WTC11 (cell line): ENCODE measurements around the gene JMJD6.

ENCODE experiments used
- CBFB ChIP-seq: sonication (generic); formaldehyde crosslinking; IDR thresholded peaks from 2 replicates; pipeline ENCODE4 v1.8.1; 2022; ENCODE audit warnings: mild to moderate bottlenecking, low read depth, missing genetic modification reagents
- CREB1 ChIP-seq: sonication (generic); formaldehyde crosslinking; IDR thresholded peaks from 2 replicates; pipeline ENCODE4 v1.8.0; 2023; ENCODE audit warnings: mild to moderate bottlenecking, missing genetic modification reagents
- CTCF ChIP-seq: fragments of 200-600 bp; IDR thresholded peaks from 2 replicates; pipeline ENCODE4 v1.8.0; 2022; ENCODE audit warnings: antibody characterized with exemption
- ESRRA ChIP-seq: sonication (generic); formaldehyde crosslinking; IDR thresholded peaks from 2 replicates; pipeline ENCODE4 v1.8.1; 2022; ENCODE audit warnings: mild to moderate bottlenecking, missing genetic modification reagents, borderline replicate concordance
- FOXK1 ChIP-seq: sonication (generic); formaldehyde crosslinking; IDR thresholded peaks from 2 replicates; pipeline ENCODE4 v1.8.0; 2022; ENCODE audit warnings: mild to moderate bottlenecking, moderate library complexity, missing genetic modification reagents
- NFE2L1 ChIP-seq: sonication (generic); formaldehyde crosslinking; IDR thresholded peaks from 2 replicates; pipeline ENCODE4 v1.8.1; 2023; ENCODE audit warnings: missing genetic modification reagents
- RELA ChIP-seq: sonication (generic); formaldehyde crosslinking; IDR thresholded peaks from 2 replicates; pipeline ENCODE4 v1.8.1; 2022; ENCODE audit warnings: missing genetic modification reagents, mild to moderate bottlenecking, borderline replicate concordance
- SMAD3 ChIP-seq: sonication (generic); formaldehyde crosslinking; IDR thresholded peaks from 2 replicates; pipeline ENCODE4 v1.8.0; 2022; ENCODE audit warnings: missing genetic modification reagents, mild to moderate bottlenecking, borderline replicate concordance
- SMAD4 ChIP-seq: sonication (generic); formaldehyde crosslinking; IDR thresholded peaks from 2 replicates; pipeline ENCODE4 v1.8.0; 2022; ENCODE audit warnings: mild to moderate bottlenecking, missing genetic modification reagents
- TEAD4 ChIP-seq: sonication (generic); formaldehyde crosslinking; IDR thresholded peaks from 2 replicates; pipeline ENCODE4 v1.8.0; 2022; ENCODE audit warnings: mild to moderate bottlenecking, missing genetic modification reagents
- ZBTB21 ChIP-seq: sonication (generic); formaldehyde crosslinking; IDR thresholded peaks from 2 replicates; pipeline ENCODE4 v1.8.1; 2023; ENCODE audit warnings: mild to moderate bottlenecking, missing genetic modification reagents, borderline replicate concordance
- TF ChIP-seq, protein P1 (sequence below): sonication (generic); formaldehyde crosslinking; IDR thresholded peaks from 2 replicates; pipeline ENCODE4 v1.8.1; 2023; ENCODE audit warnings: mild to moderate bottlenecking, missing genetic modification reagents, borderline replicate concordance
- TF ChIP-seq, protein P2 (sequence below): sonication (generic); formaldehyde crosslinking; IDR thresholded peaks from 2 replicates; pipeline ENCODE4 v1.8.1; 2023; ENCODE audit warnings: mild to moderate bottlenecking, missing genetic modification reagents, moderate library complexity

- TF ChIP-seq CBFB (CRISPR knock-in tag) (no peak), CTCF (no peak), ZBTB21 (no peak), CREB1 (no peak), SMAD3 (CRISPR knock-in tag) (no peak), NFE2L1 (CRISPR knock-in tag) (no peak), FOXK1 (CRISPR knock-in tag) (no peak), RELA (CRISPR knock-in tag) (no peak), SMAD4 (CRISPR knock-in tag) (no peak), TEAD4 (CRISPR knock-in tag) (no peak), ESRRA (CRISPR knock-in tag) (no peak)
- TF ChIP-seq, protein P1, sequence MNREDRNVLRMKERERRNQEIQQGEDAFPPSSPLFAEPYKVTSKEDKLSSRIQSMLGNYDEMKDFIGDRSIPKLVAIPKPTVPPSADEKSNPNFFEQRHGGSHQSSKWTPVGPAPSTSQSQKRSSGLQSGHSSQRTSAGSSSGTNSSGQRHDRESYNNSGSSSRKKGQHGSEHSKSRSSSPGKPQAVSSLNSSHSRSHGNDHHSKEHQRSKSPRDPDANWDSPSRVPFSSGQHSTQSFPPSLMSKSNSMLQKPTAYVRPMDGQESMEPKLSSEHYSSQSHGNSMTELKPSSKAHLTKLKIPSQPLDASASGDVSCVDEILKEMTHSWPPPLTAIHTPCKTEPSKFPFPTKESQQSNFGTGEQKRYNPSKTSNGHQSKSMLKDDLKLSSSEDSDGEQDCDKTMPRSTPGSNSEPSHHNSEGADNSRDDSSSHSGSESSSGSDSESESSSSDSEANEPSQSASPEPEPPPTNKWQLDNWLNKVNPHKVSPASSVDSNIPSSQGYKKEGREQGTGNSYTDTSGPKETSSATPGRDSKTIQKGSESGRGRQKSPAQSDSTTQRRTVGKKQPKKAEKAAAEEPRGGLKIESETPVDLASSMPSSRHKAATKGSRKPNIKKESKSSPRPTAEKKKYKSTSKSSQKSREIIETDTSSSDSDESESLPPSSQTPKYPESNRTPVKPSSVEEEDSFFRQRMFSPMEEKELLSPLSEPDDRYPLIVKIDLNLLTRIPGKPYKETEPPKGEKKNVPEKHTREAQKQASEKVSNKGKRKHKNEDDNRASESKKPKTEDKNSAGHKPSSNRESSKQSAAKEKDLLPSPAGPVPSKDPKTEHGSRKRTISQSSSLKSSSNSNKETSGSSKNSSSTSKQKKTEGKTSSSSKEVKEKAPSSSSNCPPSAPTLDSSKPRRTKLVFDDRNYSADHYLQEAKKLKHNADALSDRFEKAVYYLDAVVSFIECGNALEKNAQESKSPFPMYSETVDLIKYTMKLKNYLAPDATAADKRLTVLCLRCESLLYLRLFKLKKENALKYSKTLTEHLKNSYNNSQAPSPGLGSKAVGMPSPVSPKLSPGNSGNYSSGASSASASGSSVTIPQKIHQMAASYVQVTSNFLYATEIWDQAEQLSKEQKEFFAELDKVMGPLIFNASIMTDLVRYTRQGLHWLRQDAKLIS (CRISPR knock-in tag), result no peak
- TF ChIP-seq, protein P2, sequence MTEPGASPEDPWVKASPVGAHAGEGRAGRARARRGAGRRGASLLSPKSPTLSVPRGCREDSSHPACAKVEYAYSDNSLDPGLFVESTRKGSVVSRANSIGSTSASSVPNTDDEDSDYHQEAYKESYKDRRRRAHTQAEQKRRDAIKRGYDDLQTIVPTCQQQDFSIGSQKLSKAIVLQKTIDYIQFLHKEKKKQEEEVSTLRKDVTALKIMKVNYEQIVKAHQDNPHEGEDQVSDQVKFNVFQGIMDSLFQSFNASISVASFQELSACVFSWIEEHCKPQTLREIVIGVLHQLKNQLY (CRISPR knock-in tag), result no peak
Observed at GRCh38 chr17:76686538-76687297, 39.7 kb downstream of the JMJD6 start.
